Inferior parietal cortex (tissue), 1 donor: Measurements from ENCODE around the gene NUMB.

ENCODE experiments used
- DNase-seq: peaks from one replicate; pipeline ENCODE4 v3.0.0-alpha.2; 2016; ENCODE audit errors: extremely low spot score

Gene NUMB

GRCh38 chr14:73245480-73246325, 212.6 kb downstream of the NUMB start:
- DNase-seq = no peak

- no peak for DNase-seq
Observed at GRCh38 chr14:73244541-73245290, 213.6 kb downstream of the NUMB start.

- DNase-seq = no peak
Observed at GRCh38 chr14:73243748-73244147, 214.6 kb downstream of the NUMB start.

GRCh38 chr14:73243341-73243740, 215.0 kb downstream of the NUMB start:
- no peak for DNase-seq

- DNase-seq = no peak
Observed at GRCh38 chr14:73242357-73242901, 215.9 kb downstream of the NUMB start.

- no peak for DNase-seq
Observed at GRCh38 chr14:73241481-73242165, 216.7 kb downstream of the NUMB start.

- DNase-seq = no peak
Observed at GRCh38 chr14:73240816-73241480, 217.4 kb downstream of the NUMB start.

GRCh38 chr14:73239393-73240241, 218.7 kb downstream of the NUMB start:
- no peak for DNase-seq

- DNase-seq = no peak
Observed at GRCh38 chr14:73238941-73239340, 219.4 kb downstream of the NUMB start.

GRCh38 chr14:73238424-73238852, 219.9 kb downstream of the NUMB start:
- DNase-seq = no peak

- DNase-seq = no peak
Observed at GRCh38 chr14:73237786-73238423, 220.4 kb downstream of the NUMB start.

- no peak for DNase-seq
Observed at GRCh38 chr14:73237219-73237785, 221.0 kb downstream of the NUMB start, which contains the start of gene PAPLN. PAPLN (plus strand) TSS chr14:73237506; CDS start chr14:73239779, 2,273 bp downstream.

- DNase-seq = no peak
Observed at GRCh38 chr14:73236752-73237218, 221.6 kb downstream of the NUMB start.

- no peak for DNase-seq
Observed at GRCh38 chr14:73236157-73236556, 222.2 kb downstream of the NUMB start.

GRCh38 chr14:73235531-73236155, 222.7 kb downstream of the NUMB start:
- no peak for DNase-seq

GRCh38 chr14:73234586-73235394, 223.6 kb downstream of the NUMB start:
- DNase-seq = no peak

GRCh38 chr14:73234029-73234428, 224.3 kb downstream of the NUMB start:
- no peak for DNase-seq

GRCh38 chr14:73233564-73233963, 224.8 kb downstream of the NUMB start:
- DNase-seq = no peak
